ENCODE measurements around the gene PHACTR4. TPM values are rescaled to one million over a fixed set of nuclear protein-coding genes. Genes with fewer than 3 reads are reported as not detected.

Gene PHACTR4
- 9.8 and 10.7 TPM in 2 replicates for total RNA-seq

GRCh38 chr1:28369371-28370238 is at the start of gene PHACTR4:
Gene PHACTR4, plus strand, starts transcription at chr1:28369740. Its CDS starts 37,708 bp downstream, at chr1:28407448.

GRCh38 chr1:28505406-28506187 is 136.1 kb downstream of the PHACTR4 start, which contains the start of gene RCC1:
Gene RCC1, plus strand, starts transcription at chr1:28506043. Its CDS starts 23,824 bp downstream, at chr1:28529867.

Other genes with a start within 250 kb of the PHACTR4 start
- gene PTAFR, start 193.1 kb upstream of the PHACTR4 start, total RNA-seq: under 0.01 and 0.34 TPM in 2 replicates
- 52.5 and 72.1 TPM in 2 replicates for gene DNAJC8, start 136.7 kb upstream of the PHACTR4 start, total RNA-seq
- gene ATP5IF1, start 133.6 kb upstream of the PHACTR4 start, total RNA-seq: 404 and 481 TPM in 2 replicates
- 28.8 and 29.1 TPM in 2 replicates for gene SESN2, start 110.2 kb upstream of the PHACTR4 start, total RNA-seq
- gene MED18, start 40.7 kb upstream of the PHACTR4 start, total RNA-seq: 19.9 and 20.5 TPM in 2 replicates
- gene RCC1, start 136.3 kb downstream of the PHACTR4 start, total RNA-seq: 57.8 and 65.0 TPM in 2 replicates
- gene TRNAU1AP, start 183.3 kb downstream of the PHACTR4 start, total RNA-seq: 27.4 and 28.7 TPM in 2 replicates
- 6.2 and 7.4 TPM in 2 replicates for gene RAB42, start 222.5 kb downstream of the PHACTR4 start, total RNA-seq